OCI-M2 (cell line): ENCODE data around the gene PLEKHA6.

Source experiments
- DNase-seq: peaks from one replicate; lab custom pipeline; 2025; ENCODE audit not compliant: unreplicated experiment; lab: John Stamatoyannopoulos, UW

PLEKHA6 gene

GRCh38 chr1:204359474-204360255, at the start of gene PLEKHA6:
Gene PLEKHA6, minus strand, starts transcription at chr1:204359929. Its CDS starts 86,202 bp downstream, at chr1:204273727.
- no peak for DNase-seq

GRCh38 chr1:204409123-204409522, 49.4 kb upstream of the PLEKHA6 start:
- no peak for DNase-seq

GRCh38 chr1:204408602-204409001, 48.9 kb upstream of the PLEKHA6 start:
- no peak for DNase-seq

- DNase-seq, result no peak
Observed at GRCh38 chr1:204408074-204408507, 48.4 kb upstream of the PLEKHA6 start.

GRCh38 chr1:204407295-204407971, 47.7 kb upstream of the PLEKHA6 start:
- no peak for DNase-seq

GRCh38 chr1:204406621-204407020, 46.9 kb upstream of the PLEKHA6 start:
- no peak for DNase-seq

GRCh38 chr1:204405988-204406387, 46.3 kb upstream of the PLEKHA6 start:
- DNase-seq, result no peak

GRCh38 chr1:204404629-204405028, 44.9 kb upstream of the PLEKHA6 start:
- no peak for DNase-seq

GRCh38 chr1:204402391-204402790, 42.7 kb upstream of the PLEKHA6 start:
- no peak for DNase-seq

GRCh38 chr1:204401730-204402129, 42.0 kb upstream of the PLEKHA6 start:
- no peak for DNase-seq

- DNase-seq, result no peak
Observed at GRCh38 chr1:204400882-204401510, 41.3 kb upstream of the PLEKHA6 start.

GRCh38 chr1:204398197-204399125, 38.7 kb upstream of the PLEKHA6 start:
- no peak for DNase-seq

- DNase-seq, result no peak
Observed at GRCh38 chr1:204396015-204396583, 36.4 kb upstream of the PLEKHA6 start.

- DNase-seq, result no peak
Observed at GRCh38 chr1:204391629-204392028, 31.9 kb upstream of the PLEKHA6 start.

GRCh38 chr1:204390751-204391466, 31.2 kb upstream of the PLEKHA6 start:
- DNase-seq, result no peak

- DNase-seq, result no peak
Observed at GRCh38 chr1:204385727-204386126, 26.0 kb upstream of the PLEKHA6 start.

GRCh38 chr1:204384636-204385352, 25.1 kb upstream of the PLEKHA6 start:
- DNase-seq, result no peak

- DNase-seq, result no peak
Observed at GRCh38 chr1:204383163-204383904, 23.6 kb upstream of the PLEKHA6 start.

GRCh38 chr1:204382714-204383083, 23.0 kb upstream of the PLEKHA6 start:
- DNase-seq, result no peak
